ENCODE results near the gene WHRN. TPM values are rescaled to one million over a fixed set of nuclear protein-coding genes. Genes with fewer than 3 reads are reported as not detected.

WHRN gene
- total RNA-seq, 1 donor from 2014 or later, result 0.80 TPM

DNA sequence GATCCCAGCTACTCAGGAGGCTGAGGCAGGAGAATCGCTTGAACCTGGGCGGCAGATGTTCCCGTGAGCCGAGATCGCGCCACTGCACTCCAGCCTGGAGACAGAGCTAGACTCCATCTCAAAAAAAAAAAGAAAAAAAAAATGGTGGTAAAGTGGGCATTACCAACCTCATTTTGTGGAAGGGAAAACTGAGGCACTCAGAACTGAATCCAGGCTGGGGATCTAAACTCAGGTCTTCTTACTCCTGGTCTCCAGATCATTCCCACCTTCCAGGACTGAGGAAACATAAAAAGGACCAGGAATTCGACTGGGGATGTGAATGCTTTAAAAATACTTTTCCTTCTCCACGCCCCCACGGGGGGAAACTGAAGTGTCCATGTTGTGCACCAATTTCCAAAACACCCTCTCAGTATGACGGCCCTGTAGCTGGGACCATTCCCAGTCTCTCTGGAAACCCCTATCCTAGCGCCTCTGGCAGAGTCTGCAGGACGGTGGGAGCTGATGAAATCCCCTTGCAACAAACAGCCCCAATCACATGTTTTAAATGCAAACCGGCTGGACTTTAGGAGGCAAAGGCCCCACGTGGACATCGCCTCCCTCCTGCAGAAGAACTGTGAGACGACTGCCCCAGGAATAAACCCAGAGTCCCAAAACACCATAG, 108.6 kb downstream of the WHRN start:
- H3K4me1 ChIP-seq, result peaks cover 30% of the 10 kb centered on the region
- peak overlapping the region; percentile 91 for H3K4me3 ChIP-seq
- TF ChIP-seq, protein P1, sequence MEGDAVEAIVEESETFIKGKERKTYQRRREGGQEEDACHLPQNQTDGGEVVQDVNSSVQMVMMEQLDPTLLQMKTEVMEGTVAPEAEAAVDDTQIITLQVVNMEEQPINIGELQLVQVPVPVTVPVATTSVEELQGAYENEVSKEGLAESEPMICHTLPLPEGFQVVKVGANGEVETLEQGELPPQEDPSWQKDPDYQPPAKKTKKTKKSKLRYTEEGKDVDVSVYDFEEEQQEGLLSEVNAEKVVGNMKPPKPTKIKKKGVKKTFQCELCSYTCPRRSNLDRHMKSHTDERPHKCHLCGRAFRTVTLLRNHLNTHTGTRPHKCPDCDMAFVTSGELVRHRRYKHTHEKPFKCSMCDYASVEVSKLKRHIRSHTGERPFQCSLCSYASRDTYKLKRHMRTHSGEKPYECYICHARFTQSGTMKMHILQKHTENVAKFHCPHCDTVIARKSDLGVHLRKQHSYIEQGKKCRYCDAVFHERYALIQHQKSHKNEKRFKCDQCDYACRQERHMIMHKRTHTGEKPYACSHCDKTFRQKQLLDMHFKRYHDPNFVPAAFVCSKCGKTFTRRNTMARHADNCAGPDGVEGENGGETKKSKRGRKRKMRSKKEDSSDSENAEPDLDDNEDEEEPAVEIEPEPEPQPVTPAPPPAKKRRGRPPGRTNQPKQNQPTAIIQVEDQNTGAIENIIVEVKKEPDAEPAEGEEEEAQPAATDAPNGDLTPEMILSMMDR (IDR thresholded peaks at IDR 0.05; ENCODE audit: borderline replicate concordance), result no peak
- intact Hi-C loops (cut with micrococcal nuclease), result no loop called here
- no peaks in the 10 kb centered on the region for H3K36me3 ChIP-seq
- peak overlapping the region; percentile 83 for H3K27ac ChIP-seq (replicated peaks)
- no peaks in the 10 kb centered on the region for H3K9me3 ChIP-seq (replicated peaks)
- no peaks in the 10 kb centered on the region for H3K27me3 ChIP-seq (ENCODE audit: low read depth)
- DNase-seq, result no peak

DNA sequence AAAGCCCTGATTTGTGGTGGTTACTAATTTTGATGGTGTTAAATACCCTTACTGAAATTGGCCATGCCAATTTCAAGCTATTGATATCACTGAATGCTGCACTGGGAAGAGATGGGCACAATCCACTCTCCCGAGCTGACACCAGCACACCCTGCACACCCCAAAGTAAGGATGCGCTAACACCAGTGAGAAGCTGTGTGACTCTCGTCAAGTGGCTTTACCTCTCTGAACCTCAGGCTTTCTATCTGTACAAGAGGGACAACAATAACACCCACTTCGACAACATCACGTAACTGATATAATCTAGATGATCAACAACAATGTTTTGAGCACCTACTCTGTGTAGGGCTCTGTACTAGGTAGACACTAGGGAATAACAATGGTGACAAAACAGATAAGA, 109.5 kb downstream of the WHRN start:
- H3K36me3 ChIP-seq, result no peaks in the 10 kb centered on the region
- no peak overlapping the region for H3K27ac ChIP-seq (replicated peaks)
- no peaks in the 10 kb centered on the region for H3K27me3 ChIP-seq (ENCODE audit: low read depth)
- no peaks in the 10 kb centered on the region for H3K9me3 ChIP-seq (replicated peaks)
- intact Hi-C loops (cut with micrococcal nuclease), result no loop called here
- DNase-seq, result no peak
- H3K4me1 ChIP-seq, result peaks cover 30% of the 10 kb centered on the region
- H3K4me3 ChIP-seq, result no peak overlapping the region
- TF ChIP-seq, protein P1 (IDR thresholded peaks at IDR 0.05; ENCODE audit: borderline replicate concordance), result no peak

DNA sequence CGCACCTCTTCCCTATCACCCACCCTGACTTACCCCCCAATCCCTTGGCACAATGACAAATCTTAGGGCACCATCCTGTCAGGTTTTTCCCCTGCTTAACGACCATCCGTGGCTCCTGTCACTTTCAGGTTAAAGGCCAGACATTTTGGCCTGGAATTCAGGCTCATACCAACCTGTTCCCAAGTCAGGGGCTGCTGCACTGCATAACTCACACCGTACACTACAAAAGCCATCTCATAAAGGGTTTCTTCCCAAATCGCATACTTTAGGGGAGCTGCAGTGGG, 110.0 kb downstream of the WHRN start:
- intact Hi-C loops (cut with micrococcal nuclease), result no loop called here
- Histone ChIP-seq H3K27ac (replicated peaks) (peak overlapping the region; percentile 38), H3K9me3 (replicated peaks) (no peaks in the 10 kb centered on the region), H3K27me3 (ENCODE audit: low read depth) (no peaks in the 10 kb centered on the region), H3K36me3 (no peaks in the 10 kb centered on the region), H3K4me3 (no peak overlapping the region), H3K4me1 (peaks cover 35% of the 10 kb centered on the region)
- DNase-seq, result no peak
- TF ChIP-seq, protein P1 (IDR thresholded peaks at IDR 0.05; ENCODE audit: borderline replicate concordance), result no peak

DNA sequence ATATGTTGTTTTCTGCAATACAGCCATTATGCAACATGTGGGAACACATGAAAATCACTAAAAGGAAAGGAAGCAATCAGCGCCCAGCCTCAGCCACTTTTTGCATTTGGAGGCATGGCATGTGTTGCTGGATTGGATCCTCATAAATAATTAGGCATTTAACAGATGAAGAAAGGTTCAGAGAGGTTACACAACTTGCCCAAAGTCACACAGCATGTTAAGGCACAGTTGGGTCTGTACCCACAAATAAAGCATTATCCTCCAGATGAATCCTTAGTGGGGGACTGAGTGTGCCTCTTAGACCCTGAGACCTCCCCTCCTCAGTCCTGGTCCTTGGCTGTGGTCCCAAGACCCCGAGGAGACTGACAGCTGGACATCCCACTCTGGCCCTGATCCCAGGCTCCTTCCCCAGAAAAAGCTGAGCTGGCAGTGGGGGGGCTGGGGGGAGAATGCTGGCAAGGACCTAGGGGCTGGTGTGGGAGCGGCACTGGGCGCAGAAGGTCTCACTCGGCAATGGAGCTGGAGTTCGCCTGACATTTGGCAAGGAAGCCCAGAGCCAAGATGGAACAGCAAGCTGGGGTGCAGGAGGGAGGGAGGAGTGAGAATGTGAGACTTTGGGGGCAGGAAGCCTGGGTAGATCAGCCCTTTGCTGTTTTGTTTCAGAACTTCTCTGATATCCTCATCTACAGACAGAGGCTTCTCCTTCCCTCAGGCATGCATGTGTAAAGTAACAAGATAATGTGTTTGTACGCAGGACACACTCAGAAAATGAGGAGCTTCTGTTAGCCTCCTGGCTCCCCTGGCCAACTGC, 110.5 kb downstream of the WHRN start:
- Histone ChIP-seq H3K36me3 (no peaks in the 10 kb centered on the region), H3K4me1 (peaks cover 41% of the 10 kb centered on the region), H3K27ac (replicated peaks) (peak overlapping the region; percentile 38), H3K4me3 (no peak overlapping the region), H3K9me3 (replicated peaks) (no peaks in the 10 kb centered on the region), H3K27me3 (ENCODE audit: low read depth) (no peaks in the 10 kb centered on the region)
- intact Hi-C loops (cut with micrococcal nuclease), result no loop called here
- TF ChIP-seq, protein P1 (IDR thresholded peaks at IDR 0.05; ENCODE audit: borderline replicate concordance), result no peak
- DNase-seq, result no peak

DNA sequence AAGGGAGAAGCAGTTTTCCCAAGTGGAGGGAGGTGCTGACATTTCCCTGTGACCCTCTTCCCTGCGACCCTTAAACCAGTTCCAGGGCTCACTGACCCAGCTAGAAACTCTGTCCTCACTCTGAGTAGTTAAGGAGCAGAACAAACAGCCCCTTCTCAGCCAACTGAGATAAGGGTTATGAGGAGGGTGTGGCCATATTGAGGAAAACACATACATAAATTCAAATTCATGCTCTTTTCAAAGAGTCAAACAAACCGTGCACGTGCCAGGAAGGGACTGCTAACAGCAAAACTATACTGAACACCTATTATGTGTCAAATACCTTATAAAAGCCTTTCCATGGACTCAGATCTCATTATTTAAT, 112.5 kb downstream of the WHRN start:
- peaks cover 46% of the 10 kb centered on the region for H3K4me1 ChIP-seq
- peak overlapping the region; percentile 55 for H3K27ac ChIP-seq (replicated peaks)
- intact Hi-C loops (cut with micrococcal nuclease), result no loop called here
- no peak overlapping the region for H3K4me3 ChIP-seq
- H3K36me3 ChIP-seq, result no peaks in the 10 kb centered on the region
- no peaks in the 10 kb centered on the region for H3K9me3 ChIP-seq (replicated peaks)
- no peaks in the 10 kb centered on the region for H3K27me3 ChIP-seq (ENCODE audit: low read depth)
- TF ChIP-seq, protein P1 (IDR thresholded peaks at IDR 0.05; ENCODE audit: borderline replicate concordance), result no peak
- no peak for DNase-seq
